GM12874 (cell line): ENCODE results near the gene MVP.

Source experiments
- TF ChIP-seq, protein P1 (sequence below): IDR thresholded peaks from 2 replicates; pipeline ENCODE4 v1.5.1; 2011; ENCODE audit warnings: low read depth, mild to moderate bottlenecking, control low read depth, low read length, moderate library complexity; ENCODE audit not compliant: insufficient read depth

The MVP gene

DNA sequence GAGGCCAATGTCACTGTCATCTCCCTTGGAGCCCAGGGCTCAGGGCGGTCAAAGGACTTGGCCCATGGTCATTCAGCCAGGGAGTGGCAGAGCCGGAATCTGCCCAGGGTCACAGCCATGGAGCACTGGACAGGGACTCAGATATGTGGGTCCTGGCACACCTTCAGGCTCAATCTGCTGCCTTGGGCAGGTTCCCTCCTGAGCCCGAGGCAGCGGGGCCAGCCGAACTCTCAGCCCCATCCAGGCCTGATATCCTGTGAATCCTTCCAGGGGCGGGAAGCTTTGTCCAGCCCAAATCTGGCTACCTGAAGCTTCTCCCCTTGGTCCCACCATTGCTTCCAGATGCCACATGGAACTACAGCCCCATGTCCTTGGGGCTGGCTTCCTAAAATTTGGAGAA, 54.9 kb downstream of the MVP start:
- TF ChIP-seq, protein P1, sequence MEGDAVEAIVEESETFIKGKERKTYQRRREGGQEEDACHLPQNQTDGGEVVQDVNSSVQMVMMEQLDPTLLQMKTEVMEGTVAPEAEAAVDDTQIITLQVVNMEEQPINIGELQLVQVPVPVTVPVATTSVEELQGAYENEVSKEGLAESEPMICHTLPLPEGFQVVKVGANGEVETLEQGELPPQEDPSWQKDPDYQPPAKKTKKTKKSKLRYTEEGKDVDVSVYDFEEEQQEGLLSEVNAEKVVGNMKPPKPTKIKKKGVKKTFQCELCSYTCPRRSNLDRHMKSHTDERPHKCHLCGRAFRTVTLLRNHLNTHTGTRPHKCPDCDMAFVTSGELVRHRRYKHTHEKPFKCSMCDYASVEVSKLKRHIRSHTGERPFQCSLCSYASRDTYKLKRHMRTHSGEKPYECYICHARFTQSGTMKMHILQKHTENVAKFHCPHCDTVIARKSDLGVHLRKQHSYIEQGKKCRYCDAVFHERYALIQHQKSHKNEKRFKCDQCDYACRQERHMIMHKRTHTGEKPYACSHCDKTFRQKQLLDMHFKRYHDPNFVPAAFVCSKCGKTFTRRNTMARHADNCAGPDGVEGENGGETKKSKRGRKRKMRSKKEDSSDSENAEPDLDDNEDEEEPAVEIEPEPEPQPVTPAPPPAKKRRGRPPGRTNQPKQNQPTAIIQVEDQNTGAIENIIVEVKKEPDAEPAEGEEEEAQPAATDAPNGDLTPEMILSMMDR = no peak

DNA sequence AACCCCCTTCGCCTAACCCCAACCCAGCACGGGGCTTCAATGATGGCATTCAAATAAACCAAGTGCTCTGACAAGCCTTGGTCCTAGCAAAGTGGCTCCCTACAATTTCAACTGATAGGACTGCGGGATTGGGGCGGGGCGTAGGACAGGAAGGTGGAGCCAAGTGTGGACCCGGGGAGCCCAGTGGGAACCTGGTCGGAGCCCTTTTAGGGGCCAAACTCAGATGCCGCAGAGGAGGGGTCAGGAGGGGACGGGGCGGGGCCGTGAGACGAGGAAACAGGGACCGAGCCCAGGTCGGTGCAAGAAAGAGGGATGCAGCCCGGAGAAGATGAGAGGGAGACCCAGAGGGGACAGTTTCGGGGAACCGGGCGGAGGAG, 55.9 kb downstream of the MVP start:
- TF ChIP-seq, protein P1 = no peak

DNA sequence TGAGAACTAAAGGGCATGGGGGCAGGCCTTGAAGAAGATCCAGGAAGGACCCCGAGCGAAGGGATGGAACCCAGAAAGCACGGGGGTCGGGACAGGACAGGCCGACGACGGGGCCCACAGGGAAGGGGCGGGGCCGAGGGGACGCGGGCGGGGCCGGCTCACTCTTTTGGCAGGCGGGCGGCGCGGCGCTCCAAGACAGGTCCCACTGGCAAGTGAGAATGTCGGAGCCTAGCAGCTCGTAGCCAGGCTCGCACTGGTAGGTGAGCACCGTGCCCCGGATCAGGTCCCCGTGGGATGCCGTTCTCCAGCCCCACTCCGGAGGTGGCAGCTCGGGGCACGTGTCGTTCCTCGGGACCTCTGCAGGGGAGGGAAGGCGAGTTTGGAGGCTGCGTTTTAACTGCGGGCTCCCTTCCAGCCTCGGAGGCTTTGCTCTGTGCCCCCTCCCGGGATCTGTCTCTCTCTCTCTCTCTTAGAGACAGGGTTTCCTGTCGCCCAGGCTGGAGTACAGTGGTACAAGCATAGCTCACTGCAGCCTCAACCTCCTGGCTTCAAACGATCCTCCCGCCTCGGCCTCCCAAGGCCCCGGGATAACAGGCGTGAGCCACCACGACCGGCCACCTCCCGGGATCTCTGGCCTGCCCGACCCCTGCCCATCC, 56.5 kb downstream of the MVP start:
- TF ChIP-seq, protein P1 = no peak

DNA sequence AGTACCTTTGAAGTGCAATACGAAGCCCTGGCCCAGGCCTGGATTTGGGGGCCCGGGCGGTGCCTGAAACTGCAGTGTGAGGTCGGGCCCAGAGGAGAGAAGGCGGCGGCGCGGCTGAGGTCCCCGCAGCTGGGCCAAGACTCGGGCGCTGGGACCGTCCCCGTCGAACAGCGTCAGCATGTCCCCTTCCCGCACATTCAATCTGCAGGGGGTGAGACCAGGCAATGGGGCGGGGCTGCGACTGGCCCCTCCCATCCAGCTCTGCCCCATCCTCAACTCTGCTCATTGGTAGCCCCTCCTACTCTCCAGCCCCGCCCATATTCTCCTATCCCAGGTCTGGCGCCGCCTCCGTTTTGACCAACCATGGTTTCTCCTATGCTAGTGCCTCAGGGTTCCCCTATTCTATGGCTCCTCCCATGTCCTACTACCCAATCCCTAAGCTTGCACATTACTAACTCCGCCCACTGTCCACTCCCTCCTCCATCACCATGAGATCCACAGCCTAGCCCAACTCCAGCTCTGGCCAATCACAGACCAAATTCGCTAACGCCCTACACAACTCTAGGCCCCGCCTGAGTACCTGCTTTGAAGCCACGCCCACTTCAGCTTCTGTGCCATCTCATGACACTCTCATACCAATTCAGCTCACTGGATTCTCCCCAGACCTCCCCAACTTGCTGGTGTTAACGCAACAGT, 57.2 kb downstream of the MVP start:
- TF ChIP-seq, protein P1 = no peak

DNA sequence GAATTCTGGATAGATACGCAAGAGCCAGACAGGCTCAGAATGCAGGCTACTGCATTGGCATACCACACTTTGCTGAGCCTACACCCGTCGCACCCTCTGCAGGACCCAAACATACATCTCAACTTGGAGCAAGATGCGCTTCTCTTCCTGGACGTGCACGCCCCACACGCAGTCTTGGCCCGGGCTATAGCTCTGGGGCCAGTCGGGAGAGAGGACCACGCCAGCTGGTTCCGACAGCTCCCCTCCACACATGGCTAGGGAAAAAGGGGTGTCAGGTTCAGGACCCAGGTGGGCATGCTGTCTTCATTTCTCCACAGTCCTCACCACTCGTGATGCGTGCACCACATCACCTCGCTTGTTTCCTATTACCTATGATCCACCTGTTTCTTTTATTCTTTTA, 57.9 kb downstream of the MVP start:
- TF ChIP-seq, protein P1 = no peak

DNA sequence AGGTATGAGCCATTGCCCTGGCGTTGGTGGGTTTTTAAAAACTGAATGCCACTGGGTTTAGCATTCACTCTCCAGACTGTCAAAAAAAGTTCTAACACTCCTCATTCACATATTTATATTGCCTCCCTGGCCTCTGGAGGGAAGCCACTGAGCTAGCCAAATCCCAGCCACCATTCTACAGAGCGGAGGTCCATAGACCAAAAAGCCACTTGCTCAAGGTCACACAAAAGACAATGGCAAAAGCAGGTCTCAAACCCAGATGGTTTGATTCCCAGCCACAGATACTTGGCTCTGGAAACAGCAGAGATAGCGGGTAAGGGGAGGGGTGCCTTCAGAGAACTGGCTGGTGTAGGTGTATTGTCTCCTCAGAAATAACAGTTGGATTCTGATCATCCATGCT, 60.8 kb downstream of the MVP start:
- TF ChIP-seq, protein P1 = no peak

DNA sequence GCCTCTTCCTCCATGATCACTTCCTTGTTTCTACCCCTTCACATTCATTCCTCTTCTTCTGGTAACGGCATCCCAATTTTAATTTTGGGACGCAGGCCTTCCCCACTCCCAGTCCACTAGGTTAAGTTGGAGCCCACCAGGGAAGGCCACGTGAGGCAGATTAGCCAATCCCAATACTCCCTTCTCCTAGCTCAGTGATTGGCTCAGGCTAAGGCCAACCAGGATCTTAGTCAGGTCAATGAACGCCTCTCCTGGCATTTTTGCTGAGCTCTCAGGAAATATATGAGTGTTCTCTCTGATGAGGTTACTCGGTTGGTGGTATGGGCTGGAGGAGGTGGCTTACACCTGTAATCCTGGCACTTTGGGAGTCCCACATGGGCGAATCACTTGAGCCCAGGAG, 63.7 kb downstream of the MVP start:
- TF ChIP-seq, protein P1 = no peak
